Measurements from ENCODE around the gene LAMB4.

DNA sequence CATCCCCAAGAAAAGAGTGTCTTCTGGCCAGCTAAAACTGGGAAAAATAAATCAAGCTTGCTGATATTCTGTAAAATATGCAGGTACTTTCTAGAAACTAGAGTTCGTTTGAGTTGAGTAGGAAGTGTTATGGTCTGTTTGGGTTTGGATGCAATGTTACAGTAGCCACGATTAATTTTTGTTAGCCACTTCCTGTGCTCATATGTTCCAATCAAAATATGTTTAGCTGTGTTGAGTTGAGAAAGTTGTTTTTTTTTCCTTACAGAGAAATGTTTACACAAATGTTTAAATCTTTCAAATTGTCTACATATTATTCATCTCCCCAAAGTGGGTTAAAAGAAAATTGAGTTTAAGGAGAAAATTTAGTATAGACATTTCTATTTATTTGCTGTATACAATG lies 115.9 kb downstream of the LAMB4 start:
- TF ChIP-seq, protein P1, sequence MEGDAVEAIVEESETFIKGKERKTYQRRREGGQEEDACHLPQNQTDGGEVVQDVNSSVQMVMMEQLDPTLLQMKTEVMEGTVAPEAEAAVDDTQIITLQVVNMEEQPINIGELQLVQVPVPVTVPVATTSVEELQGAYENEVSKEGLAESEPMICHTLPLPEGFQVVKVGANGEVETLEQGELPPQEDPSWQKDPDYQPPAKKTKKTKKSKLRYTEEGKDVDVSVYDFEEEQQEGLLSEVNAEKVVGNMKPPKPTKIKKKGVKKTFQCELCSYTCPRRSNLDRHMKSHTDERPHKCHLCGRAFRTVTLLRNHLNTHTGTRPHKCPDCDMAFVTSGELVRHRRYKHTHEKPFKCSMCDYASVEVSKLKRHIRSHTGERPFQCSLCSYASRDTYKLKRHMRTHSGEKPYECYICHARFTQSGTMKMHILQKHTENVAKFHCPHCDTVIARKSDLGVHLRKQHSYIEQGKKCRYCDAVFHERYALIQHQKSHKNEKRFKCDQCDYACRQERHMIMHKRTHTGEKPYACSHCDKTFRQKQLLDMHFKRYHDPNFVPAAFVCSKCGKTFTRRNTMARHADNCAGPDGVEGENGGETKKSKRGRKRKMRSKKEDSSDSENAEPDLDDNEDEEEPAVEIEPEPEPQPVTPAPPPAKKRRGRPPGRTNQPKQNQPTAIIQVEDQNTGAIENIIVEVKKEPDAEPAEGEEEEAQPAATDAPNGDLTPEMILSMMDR (IDR thresholded peaks at IDR 0.05): no peak
- TF ChIP-seq POLR2A (IDR thresholded peaks at IDR 0.05): no peak

Measured in body of pancreas (tissue), 4 donors.